ENCODE results near the gene NFIX. TPM values are rescaled to one million over a fixed set of nuclear protein-coding genes. Genes with fewer than 3 reads are reported as not detected.

Gene NFIX
- total and polyA plus RNA-seq, 12 donors, result 16.8 to 162 (median 138) TPM

DNA sequence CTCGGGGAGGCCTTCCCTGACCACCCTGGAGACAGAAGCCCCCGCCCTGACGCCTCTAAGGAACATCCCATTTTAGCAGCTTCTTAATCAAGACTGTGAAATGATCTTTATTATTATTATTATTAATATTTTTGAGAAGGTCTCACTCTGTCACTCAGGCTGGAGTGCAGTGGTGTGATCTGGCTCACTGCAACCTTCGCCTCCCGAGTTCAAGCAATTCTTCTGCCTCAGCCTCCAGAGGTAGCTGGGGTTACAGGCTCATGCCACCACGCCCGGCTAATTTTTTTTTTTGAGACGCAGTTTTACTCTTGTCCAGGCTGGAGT lies 29.5 kb upstream of the NFIX start:
- DNase-seq, result no peak
- peaks cover 0 to 18% (median 7%) of the 10 kb centered on the region in 9 donors for H3K4me1 ChIP-seq
- WGBS, 2 donors, result 52 to 54% methylated on average over 8 of the region's 8 CpGs
- no peak for ATAC-seq
- peak overlapping the region in 5 of 10 donors; percentile 53 to 57 (median 55) for H3K4me3 ChIP-seq
- TF ChIP-seq, protein P1, sequence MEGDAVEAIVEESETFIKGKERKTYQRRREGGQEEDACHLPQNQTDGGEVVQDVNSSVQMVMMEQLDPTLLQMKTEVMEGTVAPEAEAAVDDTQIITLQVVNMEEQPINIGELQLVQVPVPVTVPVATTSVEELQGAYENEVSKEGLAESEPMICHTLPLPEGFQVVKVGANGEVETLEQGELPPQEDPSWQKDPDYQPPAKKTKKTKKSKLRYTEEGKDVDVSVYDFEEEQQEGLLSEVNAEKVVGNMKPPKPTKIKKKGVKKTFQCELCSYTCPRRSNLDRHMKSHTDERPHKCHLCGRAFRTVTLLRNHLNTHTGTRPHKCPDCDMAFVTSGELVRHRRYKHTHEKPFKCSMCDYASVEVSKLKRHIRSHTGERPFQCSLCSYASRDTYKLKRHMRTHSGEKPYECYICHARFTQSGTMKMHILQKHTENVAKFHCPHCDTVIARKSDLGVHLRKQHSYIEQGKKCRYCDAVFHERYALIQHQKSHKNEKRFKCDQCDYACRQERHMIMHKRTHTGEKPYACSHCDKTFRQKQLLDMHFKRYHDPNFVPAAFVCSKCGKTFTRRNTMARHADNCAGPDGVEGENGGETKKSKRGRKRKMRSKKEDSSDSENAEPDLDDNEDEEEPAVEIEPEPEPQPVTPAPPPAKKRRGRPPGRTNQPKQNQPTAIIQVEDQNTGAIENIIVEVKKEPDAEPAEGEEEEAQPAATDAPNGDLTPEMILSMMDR (IDR thresholded peaks at IDR 0.05), result no peak
- peak overlapping the region in 9 of 10 donors; percentile 36 to 73 (median 58) for H3K27ac ChIP-seq
- H3K9me3 ChIP-seq, result no peaks in the 10 kb centered on the region
- H3K27me3 ChIP-seq, result no peaks in the 10 kb centered on the region
- intact Hi-C loops (cut with DNase I), result loop anchor here in 3 of 10 donors (2.0 to 10.0 kb wide), 2 partner anchors 81 kb away; partner anchors contain the start of genes DNASE2 (in 2 of the 3) and KLF1 (in 2 of the 3)
- no peaks in the 10 kb centered on the region for H3K36me3 ChIP-seq

DNA sequence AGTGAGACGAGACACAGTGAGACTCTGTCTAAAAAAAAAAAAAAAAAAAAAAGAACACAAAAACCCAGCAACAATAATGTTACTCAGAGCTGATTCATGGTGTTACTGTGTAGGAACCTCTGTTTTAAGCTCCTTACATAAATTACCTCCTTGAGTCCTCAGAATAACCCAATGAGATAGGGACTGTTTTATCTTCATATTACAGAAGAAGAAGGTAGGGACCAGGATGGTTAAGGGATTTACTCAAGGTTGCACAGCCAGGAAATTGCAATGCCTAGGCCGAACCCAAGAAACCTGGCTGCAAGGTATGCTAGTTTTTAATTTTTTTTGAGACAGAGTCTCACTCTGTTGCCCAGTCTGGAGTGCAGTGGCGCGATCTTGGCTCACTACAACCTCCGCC lies 27.4 kb upstream of the NFIX start:
- DNase-seq (no peak), ATAC-seq (no peak)
- 92 to 94% methylated on average over 5 of the region's 5 CpGs for WGBS, 2 donors
- Histone ChIP-seq H3K9me3 (no peaks in the 10 kb centered on the region), H3K36me3 (no peaks in the 10 kb centered on the region), H3K4me3 (no peak overlapping the region), H3K27ac (no peak overlapping the region), H3K4me1 (peaks cover 0 to 22% (median 7%) of the 10 kb centered on the region in 9 donors), H3K27me3 (no peaks in the 10 kb centered on the region)
- TF ChIP-seq, protein P1 (IDR thresholded peaks at IDR 0.05), result no peak
- intact Hi-C loops (cut with DNase I), result loop anchor here in 2 of 10 donors (10.0 kb wide), 1 partner anchor 83 kb away; the partner anchor contains the start of genes DNASE2 (in 2 of the 2) and KLF1 (in 2 of the 2)

DNA sequence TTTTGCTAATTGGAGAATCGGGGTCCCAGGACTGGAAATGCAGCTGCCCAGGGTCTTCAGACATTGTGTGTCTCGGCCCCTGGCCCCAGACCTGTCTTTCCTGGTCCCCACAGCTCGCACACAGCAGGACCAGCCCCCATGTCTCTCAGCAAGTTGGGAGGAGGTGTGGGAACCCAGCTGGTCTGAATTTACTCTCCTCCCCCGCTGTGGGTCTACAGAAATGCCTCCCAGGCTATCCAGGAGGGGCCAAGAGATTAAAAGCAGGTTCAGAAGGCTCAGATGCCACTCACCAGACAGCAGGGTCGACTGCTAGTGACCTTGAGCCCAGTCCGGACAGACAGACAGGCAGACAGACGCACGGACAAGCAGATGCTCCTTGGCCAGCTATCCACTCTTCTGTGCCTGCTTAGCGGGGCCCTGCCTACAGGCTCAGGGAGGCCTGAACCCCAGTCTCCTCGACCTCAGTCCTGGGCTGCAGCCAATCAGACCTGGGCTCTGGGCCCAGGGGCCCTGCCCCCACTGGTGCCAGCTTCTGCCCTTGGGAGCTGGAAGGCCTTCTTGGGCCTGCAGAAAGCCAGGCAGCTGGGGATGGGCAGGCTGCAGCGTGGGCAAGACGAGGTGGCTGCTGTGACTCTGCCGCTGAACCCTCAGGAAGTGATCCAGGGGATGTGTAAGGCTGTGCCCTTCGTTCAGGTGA lies 25.8 kb upstream of the NFIX start, which contains the start of gene DAND5:
Gene DAND5 (plus strand): TSS at position 285 of the 697 bp plus-strand sequence. CDS start 85 bp downstream, at position 370.
- 38 to 44% methylated on average over 14 of the region's 14 CpGs for WGBS, 2 donors
- TF ChIP-seq, protein P1 (IDR thresholded peaks at IDR 0.05), result no peak
- DNase-seq (peak; percentile 63 to 68), ATAC-seq (peak; percentile 40 to 82 (median 70))
- Histone ChIP-seq H3K36me3 (no peaks in the 10 kb centered on the region), H3K27ac (peak within 1 kb of the TSS; percentile 56 to 87 (median 80)), H3K27me3 (no peaks in the 10 kb centered on the region), H3K4me1 (peaks cover 0 to 22% (median 7%) of the 10 kb centered on the region in 9 donors), H3K9me3 (no peaks in the 10 kb centered on the region), H3K4me3 (peak within 1 kb of the TSS in 5 of 10 donors; percentile 15 to 26 (median 17))
- intact Hi-C loops (cut with DNase I), result loop anchor here in 2 of 10 donors (10.0 kb wide), 1 partner anchor 85 kb away; the partner anchor contains the start of genes DNASE2 (in 2 of the 2) and KLF1 (in 2 of the 2)

DNA sequence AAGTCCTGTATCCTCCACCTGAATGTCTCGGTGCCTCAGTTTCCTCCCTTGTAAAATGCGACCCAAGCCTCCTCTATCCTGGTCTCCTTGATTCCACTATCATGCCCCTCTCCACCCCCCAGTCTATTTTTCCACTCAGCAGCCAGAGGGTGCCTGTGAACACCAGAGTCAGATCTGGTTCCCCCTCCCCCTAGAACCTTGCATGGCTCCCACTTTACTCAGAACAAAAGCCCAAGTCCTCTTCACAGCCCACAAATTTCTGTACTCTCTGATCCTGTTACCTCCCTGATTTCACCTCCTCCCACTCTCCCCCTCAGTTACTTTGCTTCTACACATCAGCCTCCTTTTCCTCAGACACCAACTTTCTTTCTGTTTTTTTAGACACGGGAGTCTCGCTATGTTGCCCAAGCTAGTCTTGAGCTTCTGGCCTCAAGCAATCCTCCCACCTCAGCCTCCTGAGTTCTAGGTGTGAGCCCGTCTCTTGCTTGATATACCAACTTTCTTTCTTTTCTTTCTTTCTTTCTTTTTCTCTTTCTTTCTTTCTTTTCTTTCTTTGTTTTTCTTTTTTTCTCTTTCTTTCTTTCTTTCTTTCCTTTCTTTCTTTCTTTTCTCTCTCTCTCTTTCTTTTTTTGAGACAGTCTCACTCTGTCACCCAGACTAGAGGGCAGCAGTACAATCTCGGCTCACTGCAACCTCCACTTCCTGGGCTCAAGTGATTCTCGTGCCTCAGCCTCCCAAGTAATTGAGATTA lies 25.0 kb upstream of the NFIX start:
- DNase-seq, result no peak
- Histone ChIP-seq H3K4me1 (peaks cover 2 to 28% (median 5%) of the 10 kb centered on the region in 9 donors), H3K27me3 (no peaks in the 10 kb centered on the region), H3K27ac (peak overlapping the region; percentile 50 to 87 (median 80)), H3K36me3 (no peaks in the 10 kb centered on the region), H3K4me3 (peak overlapping the region in 4 of 10 donors; percentile 4 to 26 (median 15)), H3K9me3 (no peaks in the 10 kb centered on the region)
- TF ChIP-seq, protein P1 (IDR thresholded peaks at IDR 0.05), result no peak
- ATAC-seq, result no peak
- intact Hi-C loops (cut with DNase I), result loop anchor here in 8 of 10 donors (10.0 kb wide), 6 partner anchors 195 to 755 kb away; no protein-coding TSS in a partner anchor
- 81 to 86% methylated on average over 7 of the region's 7 CpGs for WGBS, 2 donors

Measured in heart right ventricle (tissue), 16 donors.